Right lobe of liver (tissue), 6 donors: ENCODE measurements around the gene KIF19. TPM values are rescaled to one million over a fixed set of nuclear protein-coding genes. Genes with fewer than 3 reads are reported as not detected.

Experiments used
- ATAC-seq, 4 donors: fragments of 200-7000 bp; cut with Tn5 transposase; one replicate each; pipeline ENCODE4 v1.9.1; 2020; ENCODE audit warnings: mild to moderate bottlenecking in 4 of 4, moderate library complexity in 4 of 4
- DNase-seq, 3 donors: peaks; one replicate each; pipeline ENCODE4 v3.0.0-alpha.2; 2020
- H3K27ac ChIP-seq, 3 donors: fragments of 200-600 bp; one replicate each; pipeline ENCODE4 v1.8.0; 2022
- H3K27me3 ChIP-seq, 2 donors: fragments of 200-600 bp; one replicate each; pipeline ENCODE4 v1.8.0; 2022
- H3K36me3 ChIP-seq, 4 donors: fragments of 200-600 bp; sonication (generic) in 1 of 4; one replicate each; pipeline versions ENCODE4 v1.5.1 to v1.8.0; 2017 to 2022; ENCODE audit warnings: control low read depth in 1 of 4
- H3K4me1 ChIP-seq, 4 donors: fragments of 200-600 bp; sonication (generic) in 1 of 4; one replicate each; pipeline versions ENCODE4 v1.5.1 to v1.8.0; 2017 to 2022; ENCODE audit warnings: control low read depth in 1 of 4
- H3K4me3 ChIP-seq, 3 donors: fragments of 200-600 bp; one replicate each; pipeline ENCODE4 v1.8.0; 2022
- H3K9me3 ChIP-seq, 4 donors: fragments of 200-600 bp; sonication (generic) in 1 of 4; one replicate each; pipeline versions ENCODE4 v1.5.1 to v1.8.0; 2017 to 2022; ENCODE audit warnings: control low read depth in 1 of 4
- POLR2A ChIP-seq: fragments of 450-650 bp; IDR thresholded peaks from one replicate; pipeline ENCODE4 v1.6.1; 2017; ENCODE audit warnings: antibody characterized with exemption, mild to moderate bottlenecking
- WGBS: methylation state at CpG from one replicate; pipeline ENCODE4 v1.1.6; 2018; ENCODE audit warnings: low coverage, low lambda C conversion rate; ENCODE audit not compliant: insufficient coverage; ENCODE audit errors: missing lambda C conversion rate; 5-methylcytosine and 5-hydroxymethylcytosine counted together
- intact Hi-C, 2 donors: fragments of 100-400 bp; cut with DNase I; formaldehyde crosslinking; loops; one replicate each; pipeline versions ENCODE4 v1.11.2 to v1.14.1; 2022
- total RNA-seq, 6 experiments: library from RNA; depleted of rRNA in 2 of 6; stranded (reverse); fragments of >200 nt in 2 of 6; fragmentation: NEBNext Ultra II Directional in 3 of 6; extraction: Animal tissue kit (Norgen Biotek cat#: 25700) in 3 of 6; gene quantifications; one replicate each; pipeline versions ENCODE4 v1.1.0 to v1.2.4, GENCODE V29; 2016 to 2023
- TF ChIP-seq, protein P1 (sequence below), 4 donors: fragments of 200-600 bp in 3 of 4; fragments of 450-650 bp in 1 of 4; IDR thresholded peaks; one replicate each; pipeline versions ENCODE4 v1.5.1 to v1.8.0; 2016 to 2022; ENCODE audit warnings: antibody characterized with exemption in 4 of 4, mild to moderate bottlenecking in 2 of 4
- donor health status: DM: no; HTN: yes; CAD: no.
- donor health status: DM: no; HTN: no; CAD: no.
- donor health status: DM: no; HTN: no; CAD: no.
- donor health status: DM: no; HTN: yes; CAD: no.
- donor health status: DM: no; HTN: yes; CAD: no.

The KIF19 gene
- total RNA-seq, 6 experiments from 2014 or later, result 0.31 to 1.1 (median 0.64) TPM

GRCh38 chr17:74393346-74393942 lies 67.4 kb downstream of the KIF19 start:
- DNase-seq (no peak), ATAC-seq (no peak)
- no peaks in the 10 kb centered on the region for H3K36me3 ChIP-seq
- peaks cover 0 to 5% (median 0%) of the 10 kb centered on the region in 4 donors for H3K4me1 ChIP-seq
- no peak overlapping the region for H3K27ac ChIP-seq
- TF ChIP-seq, protein P1, sequence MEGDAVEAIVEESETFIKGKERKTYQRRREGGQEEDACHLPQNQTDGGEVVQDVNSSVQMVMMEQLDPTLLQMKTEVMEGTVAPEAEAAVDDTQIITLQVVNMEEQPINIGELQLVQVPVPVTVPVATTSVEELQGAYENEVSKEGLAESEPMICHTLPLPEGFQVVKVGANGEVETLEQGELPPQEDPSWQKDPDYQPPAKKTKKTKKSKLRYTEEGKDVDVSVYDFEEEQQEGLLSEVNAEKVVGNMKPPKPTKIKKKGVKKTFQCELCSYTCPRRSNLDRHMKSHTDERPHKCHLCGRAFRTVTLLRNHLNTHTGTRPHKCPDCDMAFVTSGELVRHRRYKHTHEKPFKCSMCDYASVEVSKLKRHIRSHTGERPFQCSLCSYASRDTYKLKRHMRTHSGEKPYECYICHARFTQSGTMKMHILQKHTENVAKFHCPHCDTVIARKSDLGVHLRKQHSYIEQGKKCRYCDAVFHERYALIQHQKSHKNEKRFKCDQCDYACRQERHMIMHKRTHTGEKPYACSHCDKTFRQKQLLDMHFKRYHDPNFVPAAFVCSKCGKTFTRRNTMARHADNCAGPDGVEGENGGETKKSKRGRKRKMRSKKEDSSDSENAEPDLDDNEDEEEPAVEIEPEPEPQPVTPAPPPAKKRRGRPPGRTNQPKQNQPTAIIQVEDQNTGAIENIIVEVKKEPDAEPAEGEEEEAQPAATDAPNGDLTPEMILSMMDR (IDR thresholded peaks at IDR 0.05), result no peak
- no peak for TF ChIP-seq POLR2A
- H3K9me3 ChIP-seq, result no peaks in the 10 kb centered on the region
- no peaks in the 10 kb centered on the region for H3K27me3 ChIP-seq
- WGBS, result 76% methylated on average over 3 of the region's 6 CpGs
- intact Hi-C loops, result no loop called here
- H3K4me3 ChIP-seq, result no peak overlapping the region

DNA sequence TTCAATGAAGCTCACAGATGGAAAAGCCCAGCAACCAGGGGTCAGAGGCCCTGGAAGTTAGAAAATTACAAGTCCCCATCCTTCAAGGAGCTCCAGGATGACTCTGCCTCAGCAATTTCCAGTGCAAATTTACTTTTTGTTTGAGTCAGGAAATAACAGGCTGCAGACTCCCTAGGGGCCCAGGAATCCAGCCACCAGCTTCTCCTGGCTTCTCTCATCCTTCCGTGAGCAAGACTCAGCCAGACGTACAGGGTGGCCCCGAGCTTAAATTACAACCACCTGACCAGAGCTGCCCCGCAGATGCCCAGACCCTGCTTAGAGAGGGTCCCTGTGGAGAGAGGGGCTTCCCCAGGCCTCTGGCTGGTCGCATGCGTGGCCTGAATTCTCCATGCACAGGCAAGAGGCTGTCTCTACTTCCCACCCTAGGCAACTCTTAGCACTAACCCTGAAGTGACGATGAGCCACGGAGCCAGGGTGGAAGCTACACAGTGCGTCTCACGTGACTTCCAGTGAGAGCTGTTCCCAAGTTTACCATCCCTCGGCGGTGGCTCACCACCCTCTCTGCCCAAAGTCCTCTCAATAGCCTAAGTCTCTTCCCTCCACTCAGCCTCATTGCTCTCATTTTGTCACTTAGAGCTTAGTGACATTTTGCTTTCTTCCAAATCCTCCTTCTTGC lies 68.4 kb downstream of the KIF19 start:
- Histone ChIP-seq H3K4me1 (peaks cover 0 to 5% (median 0%) of the 10 kb centered on the region in 4 donors), H3K36me3 (no peaks in the 10 kb centered on the region), H3K9me3 (no peaks in the 10 kb centered on the region), H3K4me3 (no peak overlapping the region), H3K27me3 (no peaks in the 10 kb centered on the region), H3K27ac (no peak overlapping the region)
- ATAC-seq (no peak), DNase-seq (no peak)
- intact Hi-C loops, result no loop called here
- no CpG with 5 or more reads among the region's 12 CpGs for WGBS
- TF ChIP-seq, protein P1 (IDR thresholded peaks at IDR 0.05), result no peak
- no peak for TF ChIP-seq POLR2A

DNA sequence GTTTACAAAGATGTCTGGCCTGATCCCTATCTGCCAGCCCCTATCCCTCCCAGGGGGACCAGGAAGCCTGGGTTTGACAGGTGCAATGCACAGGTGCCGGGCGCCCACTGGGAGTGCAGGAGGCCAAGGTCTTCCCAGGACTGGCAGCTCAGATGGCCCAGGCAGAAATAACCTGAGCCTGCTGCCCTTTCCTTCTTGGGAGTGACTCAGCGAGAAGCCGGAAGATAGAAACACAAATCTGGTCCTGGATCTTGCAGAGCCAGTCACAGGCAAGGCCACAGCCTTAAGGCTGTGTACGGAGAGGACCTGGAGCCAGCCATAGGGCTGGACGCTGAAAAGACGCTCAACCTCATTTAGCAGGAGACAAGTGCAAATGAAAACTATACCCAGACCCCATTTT lies 69.0 kb downstream of the KIF19 start:
- H3K36me3 ChIP-seq, result no peaks in the 10 kb centered on the region
- no peak for ATAC-seq

GRCh38 chr17:74396567-74396966 lies 70.5 kb downstream of the KIF19 start:
- WGBS, result 80% methylated on average over 3 of the region's 4 CpGs
- no peak for DNase-seq
- no peak for ATAC-seq

More for the DNA sequence above, 69.0 kb downstream of the KIF19 start:
- intact Hi-C loops, result no loop called here
- no peak for DNase-seq
- Histone ChIP-seq H3K27ac (no peak overlapping the region), H3K4me3 (no peak overlapping the region), H3K9me3 (no peaks in the 10 kb centered on the region), H3K4me1 (peaks cover 0 to 5% (median 0%) of the 10 kb centered on the region in 4 donors), H3K27me3 (no peaks in the 10 kb centered on the region)
- no peak for TF ChIP-seq POLR2A
- TF ChIP-seq, protein P1 (IDR thresholded peaks at IDR 0.05), result no peak
- 100% methylated on average over 2 of the region's 7 CpGs for WGBS

More at GRCh38 chr17:74396567-74396966, 70.5 kb downstream of the KIF19 start:
- intact Hi-C loops, result no loop called here
- H3K36me3 ChIP-seq, result no peaks in the 10 kb centered on the region
- H3K4me3 ChIP-seq, result no peak overlapping the region
- no peaks in the 10 kb centered on the region for H3K4me1 ChIP-seq
- TF ChIP-seq, protein P1 (IDR thresholded peaks at IDR 0.05), result no peak
- no peak for TF ChIP-seq POLR2A
- no peaks in the 10 kb centered on the region for H3K9me3 ChIP-seq
- no peaks in the 10 kb centered on the region for H3K27me3 ChIP-seq
- H3K27ac ChIP-seq, result no peak overlapping the region
